Measurements from ENCODE around the gene PRDX1.

GRCh38 chr1:45485949-45486348 is 35.7 kb downstream of the PRDX1 start:
- no peak for TF ChIP-seq CTCF (IDR thresholded peaks at IDR 0.05)
- no peak for TF ChIP-seq POLR2A (IDR thresholded peaks at IDR 0.05)

Data from right lobe of liver (tissue), 4 donors.